Measurements from ENCODE around the gene ABCB8. TPM values are rescaled to one million over a fixed set of nuclear protein-coding genes. Genes with fewer than 3 reads are reported as not detected.

ABCB8 gene
- total and polyA plus RNA-seq, 9 of the 15 experiments (the other 6 are each of a cell fraction or from before 2014, with no cell fraction given), result 7.6 to 106 (median 36.3) TPM

- no TSS peak for BruUV-seq (replicated peaks)
- Histone ChIP-seq H3K9me3 (replicated peaks; ENCODE audit: control insufficient read depth, insufficient read depth, low read depth, low read length) (no peaks in the 10 kb centered on the region), H3K9ac (ENCODE audit: insufficient read depth in 1 of 2, low read depth in 2 of 2, low read length in 2 of 2) (peak overlapping the region in 1 of 2 experiments; percentile 36; a peak in 1 of 4 replicates), H3K4me2 (ENCODE audit: insufficient read depth, low read length) (no peak overlapping the region), H3K79me2 (ENCODE audit: control insufficient read depth, insufficient read depth, low read length) (peaks cover 95% of the 10 kb centered on the region), H3K4me3 (no peak overlapping the region), H3K9me1 (ENCODE audit: control insufficient read depth, insufficient read depth, low read length) (peaks cover 5% of the 10 kb centered on the region), H4K20me1 (replicated peaks; ENCODE audit: control insufficient read depth, insufficient read depth, low read length) (peaks cover 42% of the 10 kb centered on the region), H3K36me3 (ENCODE audit: control insufficient read depth, insufficient read depth, low read length) (peaks cover 79% of the 10 kb centered on the region; the same call in 2 of the 3 replicates), H3K27me3 (ENCODE audit: control insufficient read depth in 2 of 2, insufficient read depth in 2 of 2, low read length in 2 of 2) (no peaks in the 10 kb centered on the region), H3K4me1 (replicated peaks in 1 of 2; ENCODE audit: control insufficient read depth in 2 of 2, insufficient read depth in 2 of 2, low read length in 2 of 2) (peaks cover 2 to 28% of the 10 kb centered on the region in 2 experiments; a peak in 3 of 5 replicates), H3K27ac (ENCODE audit: extremely low read depth, low read depth, low read length) (no peak overlapping the region), H2AFZ (ENCODE audit: low read depth, low read length) (no peak overlapping the region)
- WGBS (ENCODE audit: insufficient coverage, low coverage, missing lambda C conversion rate), result 81% methylated on average over 5 of the region's 5 CpGs
- FAIRE-seq (no peak), ATAC-seq (no peak), DNase-seq (ENCODE audit: extremely low read depth in 1 of 4, low spot score in 3 of 4) (no peak)
- in situ Hi-C loops (cut with MboI), result no loop called here
- intact Hi-C loops (cut with micrococcal nuclease), result loop anchor here (10.0 kb wide), 1 partner anchor 310 kb away; no protein-coding TSS in a partner anchor
- TF ChIP-seq TCF7L2 (IDR thresholded peaks at IDR 0.05; ENCODE audit: low read depth, low read length) (no peak), HLTF (IDR thresholded peaks at IDR 0.05) (0 out of 2 replicates have a peak, but pooled peaks have one; percentile 40), CCNT2 (IDR thresholded peaks at IDR 0.05; ENCODE audit: borderline replicate concordance, extremely low read depth, insufficient read length, low read depth, low read length) (no peak), ILF3 (IDR thresholded peaks at IDR 0.05; ENCODE audit: borderline replicate concordance) (no peak), CSDE1 (IDR thresholded peaks at IDR 0.05) (0 out of 4 replicates have a peak, but pooled peaks of 1 of the 2 experiments have one; percentile 54), MTA1 (IDR thresholded peaks at IDR 0.05; ENCODE audit: borderline replicate concordance) (0 out of 2 replicates have a peak, but pooled peaks have one; percentile 18), ZNF121 (CRISPR knock-in tag; conservative IDR thresholded peaks at IDR 0.05) (peak; percentile 92), MBD1 (CRISPR knock-in tag; IDR thresholded peaks at IDR 0.05) (no peak), SMARCA5 (IDR thresholded peaks at IDR 0.05) (peak; percentile 73), ZNF583 (CRISPR knock-in tag; IDR thresholded peaks at IDR 0.05) (no peak)
- TF ChIP-seq, protein P1, sequence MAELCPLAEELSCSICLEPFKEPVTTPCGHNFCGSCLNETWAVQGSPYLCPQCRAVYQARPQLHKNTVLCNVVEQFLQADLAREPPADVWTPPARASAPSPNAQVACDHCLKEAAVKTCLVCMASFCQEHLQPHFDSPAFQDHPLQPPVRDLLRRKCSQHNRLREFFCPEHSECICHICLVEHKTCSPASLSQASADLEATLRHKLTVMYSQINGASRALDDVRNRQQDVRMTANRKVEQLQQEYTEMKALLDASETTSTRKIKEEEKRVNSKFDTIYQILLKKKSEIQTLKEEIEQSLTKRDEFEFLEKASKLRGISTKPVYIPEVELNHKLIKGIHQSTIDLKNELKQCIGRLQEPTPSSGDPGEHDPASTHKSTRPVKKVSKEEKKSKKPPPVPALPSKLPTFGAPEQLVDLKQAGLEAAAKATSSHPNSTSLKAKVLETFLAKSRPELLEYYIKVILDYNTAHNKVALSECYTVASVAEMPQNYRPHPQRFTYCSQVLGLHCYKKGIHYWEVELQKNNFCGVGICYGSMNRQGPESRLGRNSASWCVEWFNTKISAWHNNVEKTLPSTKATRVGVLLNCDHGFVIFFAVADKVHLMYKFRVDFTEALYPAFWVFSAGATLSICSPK (IDR thresholded peaks at IDR 0.05; ENCODE audit: borderline replicate concordance), result 0 out of 2 replicates have a peak, but pooled peaks have one; percentile 17
- TF ChIP-seq, protein P2, sequence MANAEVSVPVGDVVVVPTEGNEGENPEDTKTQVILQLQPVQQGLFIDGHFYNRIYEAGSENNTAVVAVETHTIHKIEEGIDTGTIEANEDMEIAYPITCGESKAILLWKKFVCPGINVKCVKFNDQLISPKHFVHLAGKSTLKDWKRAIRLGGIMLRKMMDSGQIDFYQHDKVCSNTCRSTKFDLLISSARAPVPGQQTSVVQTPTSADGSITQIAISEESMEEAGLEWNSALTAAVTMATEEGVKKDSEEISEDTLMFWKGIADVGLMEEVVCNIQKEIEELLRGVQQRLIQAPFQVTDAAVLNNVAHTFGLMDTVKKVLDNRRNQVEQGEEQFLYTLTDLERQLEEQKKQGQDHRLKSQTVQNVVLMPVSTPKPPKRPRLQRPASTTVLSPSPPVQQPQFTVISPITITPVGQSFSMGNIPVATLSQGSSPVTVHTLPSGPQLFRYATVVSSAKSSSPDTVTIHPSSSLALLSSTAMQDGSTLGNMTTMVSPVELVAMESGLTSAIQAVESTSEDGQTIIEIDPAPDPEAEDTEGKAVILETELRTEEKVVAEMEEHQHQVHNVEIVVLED (CRISPR knock-in tag; IDR thresholded peaks at IDR 0.05), result no peak
- TF ChIP-seq, protein P3, sequence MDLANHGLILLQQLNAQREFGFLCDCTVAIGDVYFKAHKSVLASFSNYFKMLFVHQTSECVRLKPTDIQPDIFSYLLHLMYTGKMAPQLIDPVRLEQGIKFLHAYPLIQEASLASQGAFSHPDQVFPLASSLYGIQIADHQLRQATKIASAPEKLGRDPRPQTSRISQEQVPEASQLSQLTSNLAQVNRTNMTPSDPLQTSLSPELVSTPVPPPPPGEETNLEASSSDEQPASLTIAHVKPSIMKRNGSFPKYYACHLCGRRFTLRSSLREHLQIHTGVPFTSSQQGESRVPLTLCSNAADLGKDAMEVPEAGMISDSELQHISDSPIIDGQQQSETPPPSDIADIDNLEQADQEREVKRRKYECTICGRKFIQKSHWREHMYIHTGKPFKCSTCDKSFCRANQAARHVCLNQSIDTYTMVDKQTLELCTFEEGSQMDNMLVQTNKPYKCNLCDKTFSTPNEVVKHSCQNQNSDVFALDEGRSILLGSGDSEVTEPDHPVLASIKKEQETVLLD (IDR thresholded peaks at IDR 0.05), result peak; percentile 50; the same call in 1 of the 2 replicates
- POLR2A ChIA-PET, result interaction anchor here (0.6 to 4.4 kb wide), 9 partner anchors 10 to 101 kb away, joined by 3 to 31 read pairs (median 4); partner anchors contain the start of gene ASIC3
- CTCF ChIA-PET (ENCODE audit: low intra/inter-chr PET ratio), result no interaction called here
Measured at GRCh38 chr7:151094675-151095074, 66.4 kb downstream of the ABCB8 start.

All from K562 (cell line).